OCI-M1 (cell line): ENCODE results near the gene PHPT1.

Experiments used
- DNase-seq: peaks from one replicate; lab custom pipeline; 2025; lab: John Stamatoyannopoulos, UW

PHPT1 gene

GRCh38 chr9:136886610-136887597, 37.7 kb downstream of the PHPT1 start:
- DNase-seq = peak; percentile 73

GRCh38 chr9:136888454-136888853, 39.2 kb downstream of the PHPT1 start:
- no peak for DNase-seq

- DNase-seq = no peak
These were observed 40.6 kb downstream of the PHPT1 start for GRCh38 chr9:136889858-136890257.

- no peak for DNase-seq
These were observed 41.5 kb downstream of the PHPT1 start for GRCh38 chr9:136890661-136891060.

GRCh38 chr9:136896027-136896426, 46.8 kb downstream of the PHPT1 start:
- DNase-seq = no peak

GRCh38 chr9:136898483-136899100, 49.4 kb downstream of the PHPT1 start:
- DNase-seq = no peak

GRCh38 chr9:136899196-136899595, 50.0 kb downstream of the PHPT1 start:
- no peak for DNase-seq

GRCh38 chr9:136900556-136900955, 51.3 kb downstream of the PHPT1 start:
- DNase-seq = no peak
